Endodermal cell (in vitro differentiated cells): ENCODE results near the gene ZNF383. TPM values are rescaled to one million over a fixed set of nuclear protein-coding genes. Genes with fewer than 3 reads are reported as not detected.

Source experiments
- DNase-seq: peaks from one replicate; pipeline ENCODE4 v3.0.0-alpha.2; 2017
- H3K27ac ChIP-seq: 2 replicates; pipeline ENCODE4 v1.5.1; 2013; ENCODE audit warnings: mild to moderate bottlenecking, low read depth, low read length, moderate library complexity
- H3K27me3 ChIP-seq: 2 replicates; pipeline ENCODE4 v1.6.1; 2013; ENCODE audit warnings: mild to moderate bottlenecking, low read length, moderate library complexity; ENCODE audit not compliant: insufficient read depth, control insufficient read depth, poor library complexity, severe bottlenecking
- H3K36me3 ChIP-seq: 2 replicates; pipeline ENCODE4 v1.7.0; 2013; ENCODE audit warnings: mild to moderate bottlenecking, low read length, moderate library complexity; ENCODE audit not compliant: control insufficient read depth, insufficient read depth
- H3K4me1 ChIP-seq: one replicate; pipeline ENCODE4 v1.7.0; 2013; ENCODE audit warnings: low read length; ENCODE audit not compliant: control insufficient read depth, insufficient read depth
- H3K4me3 ChIP-seq: 2 replicates; pipeline ENCODE4 v1.5.1; 2013; ENCODE audit warnings: mild to moderate bottlenecking, low read length, moderate library complexity
- H3K9ac ChIP-seq: 2 replicates; pipeline ENCODE4 v1.6.1; 2013; ENCODE audit warnings: mild to moderate bottlenecking, low read length, moderate library complexity; ENCODE audit not compliant: poor library complexity, severe bottlenecking; ENCODE audit errors: extremely low read depth
- H3K9me3 ChIP-seq: 2 replicates; pipeline ENCODE4 v1.6.1; 2013; ENCODE audit warnings: mild to moderate bottlenecking, low read length, moderate library complexity; ENCODE audit not compliant: control insufficient read depth
- H3K27ac Mint-ChIP-seq: 2 replicates; pipeline ENCODE4 v1.8.0; 2020; ENCODE audit warnings: mixed read lengths
- H3K27me3 Mint-ChIP-seq: 2 replicates; pipeline ENCODE4 v1.8.0; 2021; ENCODE audit warnings: mild to moderate bottlenecking, mixed read lengths; ENCODE audit not compliant: insufficient read depth
- H3K36me3 Mint-ChIP-seq: 2 replicates; pipeline ENCODE4 v1.8.0; 2020; ENCODE audit warnings: low read depth, mixed read lengths
- H3K4me1 Mint-ChIP-seq: 2 replicates; pipeline ENCODE4 v1.8.0; 2020; ENCODE audit warnings: mixed read lengths
- H3K4me3 Mint-ChIP-seq: 2 replicates; pipeline ENCODE4 v1.8.0; 2020; ENCODE audit warnings: mild to moderate bottlenecking, moderate library complexity, mixed read lengths
- H3K9me3 Mint-ChIP-seq: 2 replicates; pipeline ENCODE4 v1.8.0; 2020; ENCODE audit warnings: mild to moderate bottlenecking, mixed read lengths
- CTCF ChIP-seq: fragments of 200-600 bp; sonication (generic); conservative IDR thresholded peaks from 2 replicates; pipeline ENCODE4 v1.5.0; 2021; ENCODE audit warnings: antibody characterized with exemption, mild to moderate bottlenecking
- WGBS, 2 experiments: methylation state at CpG; one replicate each; pipeline versions ENCODE4 v1.1.5 to v1.1.7; 2013; ENCODE audit warnings: missing lambda C conversion rate in 2 of 2, mixed read lengths in 1 of 2; ENCODE audit not compliant: insufficient coverage in 1 of 2, insufficient read length in 1 of 2; 5-methylcytosine and 5-hydroxymethylcytosine counted together
- total RNA-seq, 2 donors: library from RNA; stranded (reverse); fragmentation: NEBNext Ultra II Directional in 1 of 2; extraction: Animal tissue kit (Norgen Biotek cat#: 25700) in 1 of 2; gene quantifications; 2 replicates in 1 of 2; 3 replicates in 1 of 2; pipeline ENCODE4 v1.2.1, GENCODE V29; 2021

The ZNF383 gene
- total RNA-seq, 2 donors from 2014 or later: 5.7 to 7.3 TPM

- H3K27ac Mint-ChIP-seq: no peak overlapping the region
- WGBS, 2 experiments: 100% methylated on average over 1 of the region's 3 CpGs; no CpG with 5 or more reads in 1 of the 2 experiments
- no peak for TF ChIP-seq CTCF
- Histone ChIP-seq H3K27me3 (no peaks in the 10 kb centered on the region), H3K9me3 (peaks cover 14% of the 10 kb centered on the region), H3K4me3 (no peak overlapping the region), H3K27ac (no peak overlapping the region), H3K4me1 (no peaks in the 10 kb centered on the region), H3K36me3 (peaks cover 19% of the 10 kb centered on the region), H3K9ac (no peak overlapping the region)
- DNase-seq: no peak
- no peak overlapping the region for H3K4me3 Mint-ChIP-seq
- no peaks in the 10 kb centered on the region for H3K27me3 Mint-ChIP-seq
- H3K9me3 Mint-ChIP-seq: peaks cover 8% of the 10 kb centered on the region
- peaks cover 31% of the 10 kb centered on the region for H3K36me3 Mint-ChIP-seq
- H3K4me1 Mint-ChIP-seq: peaks cover 8% of the 10 kb centered on the region
Measured at GRCh38 chr19:37220383-37220782, 2.4 kb downstream of the ZNF383 start.

- Mint-ChIP-seq H3K27ac (no peak overlapping the region), H3K4me1 (peaks cover 8% of the 10 kb centered on the region), H3K4me3 (no peak overlapping the region), H3K27me3 (no peaks in the 10 kb centered on the region), H3K36me3 (peaks cover 39% of the 10 kb centered on the region), H3K9me3 (peaks cover 9% of the 10 kb centered on the region)
- H3K9me3 ChIP-seq: peaks cover 18% of the 10 kb centered on the region
- WGBS, 2 experiments: no CpG with 5 or more reads among the region's 2 CpGs
- H3K4me3 ChIP-seq: no peak overlapping the region
- no peaks in the 10 kb centered on the region for H3K27me3 ChIP-seq
- no peak for DNase-seq
- H3K36me3 ChIP-seq: peaks cover 26% of the 10 kb centered on the region
- TF ChIP-seq CTCF: no peak
- no peak overlapping the region for H3K9ac ChIP-seq
- H3K27ac ChIP-seq: no peak overlapping the region
- no peaks in the 10 kb centered on the region for H3K4me1 ChIP-seq
Measured at GRCh38 chr19:37221136-37221535, 3.1 kb downstream of the ZNF383 start.

- H3K27me3 Mint-ChIP-seq: no peaks in the 10 kb centered on the region
- Histone ChIP-seq H3K9ac (no peak overlapping the region), H3K4me1 (no peaks in the 10 kb centered on the region), H3K27me3 (no peaks in the 10 kb centered on the region), H3K27ac (no peak overlapping the region), H3K36me3 (peaks cover 53% of the 10 kb centered on the region), H3K9me3 (peaks cover 56% of the 10 kb centered on the region), H3K4me3 (no peak overlapping the region)
- no peak for DNase-seq
- peaks cover 28% of the 10 kb centered on the region for H3K9me3 Mint-ChIP-seq
- TF ChIP-seq CTCF: no peak
- no peaks in the 10 kb centered on the region for H3K4me1 Mint-ChIP-seq
- no peak overlapping the region for H3K27ac Mint-ChIP-seq
- H3K36me3 Mint-ChIP-seq: peaks cover 56% of the 10 kb centered on the region
- no peak overlapping the region for H3K4me3 Mint-ChIP-seq
- WGBS, 2 experiments: 88 to 100% methylated on average over 2 of the region's 2 CpGs
Measured at GRCh38 chr19:37226248-37226647, 8.2 kb downstream of the ZNF383 start.
